BLaER1 treated with 17β-estradiol and CSF1 and Interleukin-3, amounts not matched to agents 10 nM and 100 nM (cell line): ENCODE data around the gene PSEN1.

ENCODE experiments used
- H3K27ac ChIP-seq, 11 experiments: shearing (Covaris generic); formaldehyde crosslinking; 2 replicates each; pipeline ENCODE4 v1.8.1; 2022
- H3K27me3 ChIP-seq, 11 experiments: shearing (Covaris generic); formaldehyde crosslinking; 2 replicates each; pipeline ENCODE4 v1.8.1; 2022
- H3K36me3 ChIP-seq, 11 experiments: shearing (Covaris generic); formaldehyde crosslinking; 2 replicates each; pipeline ENCODE4 v1.8.1; 2022
- H3K4me1 ChIP-seq, 10 experiments: shearing (Covaris generic); formaldehyde crosslinking; 2 replicates each; pipeline ENCODE4 v1.8.1; 2022
- H3K4me2 ChIP-seq, 11 experiments: shearing (Covaris generic); formaldehyde crosslinking; 2 replicates each; pipeline ENCODE4 v1.8.1; 2022
- H3K4me3 ChIP-seq, 10 experiments: shearing (Covaris generic); formaldehyde crosslinking; 2 replicates each; pipeline ENCODE4 v1.8.1; 2022
- H3K9ac ChIP-seq, 11 experiments: shearing (Covaris generic); formaldehyde crosslinking; 2 replicates each; pipeline ENCODE4 v1.8.1; 2022
- H3K9me3 ChIP-seq, 11 experiments: shearing (Covaris generic); formaldehyde crosslinking; replicated peaks in 1 of 11; 2 replicates each; pipeline ENCODE4 v1.8.1; 2022
- H4K20me1 ChIP-seq, 11 experiments: shearing (Covaris generic); formaldehyde crosslinking; 2 replicates each; pipeline ENCODE4 v1.8.1; 2022
- Cebpa-rat ChIP-seq, 11 experiments: shearing (Covaris generic); IDR thresholded peaks; 2 replicates each; pipeline ENCODE4 v1.8.1; 2022

The PSEN1 gene

GRCh38 chr14:73254247-73255004 lies 118.1 kb downstream of the PSEN1 start:
- no peak overlapping the region for H3K9ac ChIP-seq
- H3K4me2 ChIP-seq = no peak overlapping the region
- no peak overlapping the region for H3K4me3 ChIP-seq
- peaks cover 17 to 32% (median 26%) of the 10 kb centered on the region in 10 experiments for H3K4me1 ChIP-seq
- H3K27ac ChIP-seq = no peak overlapping the region
- H4K20me1 ChIP-seq = peaks cover 0 to 14% (median 0%) of the 10 kb centered on the region in 11 experiments; a peak in 2 of 22 replicates
- no peaks in the 10 kb centered on the region for H3K36me3 ChIP-seq
- no peaks in the 10 kb centered on the region for H3K9me3 ChIP-seq
- no peaks in the 10 kb centered on the region for H3K27me3 ChIP-seq
- TF ChIP-seq Cebpa-rat (IDR thresholded peaks at IDR 0.05) = no peak

GRCh38 chr14:73255005-73255400 lies 118.7 kb downstream of the PSEN1 start:
- no peak overlapping the region for H3K9ac ChIP-seq
- H3K4me2 ChIP-seq = no peak overlapping the region

GRCh38 chr14:73255693-73256225 lies 119.5 kb downstream of the PSEN1 start:
- H3K27me3 ChIP-seq = no peaks in the 10 kb centered on the region
- no peak for TF ChIP-seq Cebpa-rat (IDR thresholded peaks at IDR 0.05)
- H3K27ac ChIP-seq = no peak overlapping the region
- no peaks in the 10 kb centered on the region for H3K36me3 ChIP-seq
- no peaks in the 10 kb centered on the region for H3K9me3 ChIP-seq
- no peak overlapping the region for H3K4me3 ChIP-seq
- no peak overlapping the region for H3K4me2 ChIP-seq
- peaks cover 4 to 18% (median 13%) of the 10 kb centered on the region in 10 experiments; a peak in 18 of 20 replicates for H3K4me1 ChIP-seq
- no peak overlapping the region for H3K9ac ChIP-seq
- peaks cover 0 to 3% (median 0%) of the 10 kb centered on the region in 11 experiments; a peak in 1 of 22 replicates for H4K20me1 ChIP-seq

More at GRCh38 chr14:73255005-73255400, 118.7 kb downstream of the PSEN1 start:
- Histone ChIP-seq H3K4me3 (no peak overlapping the region), H4K20me1 (peaks cover 0 to 11% (median 0%) of the 10 kb centered on the region in 11 experiments; a peak in 2 of 22 replicates), H3K9me3 (no peaks in the 10 kb centered on the region), H3K27ac (no peak overlapping the region), H3K27me3 (no peaks in the 10 kb centered on the region), H3K4me1 (peaks cover 11 to 26% (median 20%) of the 10 kb centered on the region in 10 experiments; a peak in 19 of 20 replicates), H3K36me3 (no peaks in the 10 kb centered on the region)
- no peak for TF ChIP-seq Cebpa-rat (IDR thresholded peaks at IDR 0.05)

GRCh38 chr14:73258076-73258475 lies 121.8 kb downstream of the PSEN1 start:
- no peak for TF ChIP-seq Cebpa-rat (IDR thresholded peaks at IDR 0.05)
- Histone ChIP-seq H4K20me1 (peaks cover 0 to 14% (median 0%) of the 10 kb centered on the region in 11 experiments; a peak in 2 of 22 replicates), H3K36me3 (no peaks in the 10 kb centered on the region), H3K4me1 (peaks cover 0 to 7% (median 0%) of the 10 kb centered on the region in 10 experiments; a peak in 2 of 20 replicates), H3K4me2 (no peak overlapping the region; a peak in 1 of 22 replicates), H3K4me3 (no peak overlapping the region), H3K27ac (no peak overlapping the region), H3K9ac (no peak overlapping the region), H3K9me3 (no peaks in the 10 kb centered on the region), H3K27me3 (no peaks in the 10 kb centered on the region)

- no peak overlapping the region for H3K9ac ChIP-seq
- no peak overlapping the region for H3K4me2 ChIP-seq
- H3K4me1 ChIP-seq = peaks cover 0 to 7% (median 0%) of the 10 kb centered on the region in 10 experiments; a peak in 2 of 20 replicates
- H3K27ac ChIP-seq = no peak overlapping the region
- no peaks in the 10 kb centered on the region for H3K36me3 ChIP-seq
- peaks cover 0 to 14% (median 0%) of the 10 kb centered on the region in 11 experiments; a peak in 2 of 22 replicates for H4K20me1 ChIP-seq
- no peaks in the 10 kb centered on the region for H3K9me3 ChIP-seq
- H3K27me3 ChIP-seq = no peaks in the 10 kb centered on the region
- H3K4me3 ChIP-seq = no peak overlapping the region
- no peak for TF ChIP-seq Cebpa-rat (IDR thresholded peaks at IDR 0.05)
These were observed 122.7 kb downstream of the PSEN1 start for GRCh38 chr14:73258845-73259611.

GRCh38 chr14:73259837-73260236 lies 123.5 kb downstream of the PSEN1 start:
- no peaks in the 10 kb centered on the region for H3K27me3 ChIP-seq
- no peak overlapping the region for H3K4me3 ChIP-seq
- H3K9me3 ChIP-seq = no peaks in the 10 kb centered on the region
- H3K27ac ChIP-seq = no peak overlapping the region
- H3K9ac ChIP-seq = no peak overlapping the region
- H3K4me2 ChIP-seq = no peak overlapping the region
- peaks cover 0 to 21% (median 0%) of the 10 kb centered on the region in 11 experiments; a peak in 3 of 22 replicates for H4K20me1 ChIP-seq
- TF ChIP-seq Cebpa-rat (IDR thresholded peaks at IDR 0.05) = no peak
- no peaks in the 10 kb centered on the region; a peak in 1 of 22 replicates for H3K36me3 ChIP-seq
- peaks cover 0 to 7% (median 0%) of the 10 kb centered on the region in 10 experiments; a peak in 2 of 20 replicates for H3K4me1 ChIP-seq

- no peak overlapping the region for H3K27ac ChIP-seq
- no peak overlapping the region for H3K4me3 ChIP-seq
- no peaks in the 10 kb centered on the region; a peak in 1 of 22 replicates for H3K36me3 ChIP-seq
- H3K9me3 ChIP-seq = no peaks in the 10 kb centered on the region
- peaks cover 0 to 28% (median 0%) of the 10 kb centered on the region in 11 experiments; a peak in 3 of 22 replicates for H4K20me1 ChIP-seq
- no peak for TF ChIP-seq Cebpa-rat (IDR thresholded peaks at IDR 0.05)
- H3K9ac ChIP-seq = no peak overlapping the region
- peaks cover 0 to 7% (median 0%) of the 10 kb centered on the region in 10 experiments; a peak in 1 of 20 replicates for H3K4me1 ChIP-seq
- no peaks in the 10 kb centered on the region for H3K27me3 ChIP-seq
- H3K4me2 ChIP-seq = no peak overlapping the region
These were observed 124.3 kb downstream of the PSEN1 start for GRCh38 chr14:73260574-73260973.

GRCh38 chr14:73261075-73261474 lies 124.8 kb downstream of the PSEN1 start:
- TF ChIP-seq Cebpa-rat (IDR thresholded peaks at IDR 0.05) = no peak

More at GRCh38 chr14:73261075-73261474, 124.8 kb downstream of the PSEN1 start:
- H3K4me3 ChIP-seq = no peak overlapping the region
- no peaks in the 10 kb centered on the region for H3K27me3 ChIP-seq
- H3K36me3 ChIP-seq = no peaks in the 10 kb centered on the region; a peak in 1 of 22 replicates
- peaks cover 0 to 7% (median 0%) of the 10 kb centered on the region in 10 experiments; a peak in 1 of 20 replicates for H3K4me1 ChIP-seq
- H3K4me2 ChIP-seq = no peak overlapping the region
- H3K9ac ChIP-seq = no peak overlapping the region
- no peak overlapping the region for H3K27ac ChIP-seq
- H4K20me1 ChIP-seq = peaks cover 0 to 31% (median 0%) of the 10 kb centered on the region in 11 experiments; a peak in 4 of 22 replicates
- H3K9me3 ChIP-seq = no peaks in the 10 kb centered on the region
